ENCODE results near the gene C1orf174.

The C1orf174 gene

GRCh38 chr1:3864884-3865283, 35.2 kb downstream of the C1orf174 start:
- FAIRE-seq, result no peak

GRCh38 chr1:3863231-3863935, 36.7 kb downstream of the C1orf174 start:
- FAIRE-seq, result no peak

- no peak for FAIRE-seq
Observed at GRCh38 chr1:3858231-3858981, 41.7 kb downstream of the C1orf174 start.

- FAIRE-seq, result no peak
Observed at GRCh38 chr1:3857791-3858129, 42.3 kb downstream of the C1orf174 start.

- FAIRE-seq, result no peak
Observed at GRCh38 chr1:3856923-3857790, 42.9 kb downstream of the C1orf174 start, which contains the start of the genes CEP104 and DFFB. Gene CEP104 (minus strand): TSS chr1:3857211. CDS start chr1:3852407, 4,804 bp downstream. Gene DFFB (plus strand): TSS chr1:3857476. CDS start chr1:3857604, 128 bp downstream.

- FAIRE-seq, result no peak
Observed at GRCh38 chr1:3852711-3853485, 47.2 kb downstream of the C1orf174 start.

- no peak for FAIRE-seq
Observed at GRCh38 chr1:3852091-3852490, 48.0 kb downstream of the C1orf174 start.

- FAIRE-seq, result no peak
Observed at GRCh38 chr1:3851292-3851691, 48.8 kb downstream of the C1orf174 start.

GRCh38 chr1:3850857-3851256, 49.2 kb downstream of the C1orf174 start:
- no peak for FAIRE-seq

- no peak for FAIRE-seq
Observed at GRCh38 chr1:3847081-3847480, 53.0 kb downstream of the C1orf174 start.

- no peak for FAIRE-seq
Observed at GRCh38 chr1:3846541-3846940, 53.5 kb downstream of the C1orf174 start.

GRCh38 chr1:3842912-3843311, 57.2 kb downstream of the C1orf174 start:
- no peak for FAIRE-seq

- FAIRE-seq, result no peak
Observed at GRCh38 chr1:3841491-3841890, 58.6 kb downstream of the C1orf174 start.

Measured in colon (tissue), 2 donors.